ENCODE results near the gene GPN1.
A peak's percentile ranks its signal among the peaks of the same experiment; 100 is the strongest.

- TF ChIP-seq CTCF (IDR thresholded peaks at IDR 0.05) = no peak
- peak; percentile 35 to 74 for TF ChIP-seq POLR2A (IDR thresholded peaks at IDR 0.05)
- TF ChIP-seq EP300 (IDR thresholded peaks at IDR 0.05) = no peak
- peak in 1 of 3 donors; percentile 25 for TF ChIP-seq POLR2AphosphoS5 (IDR thresholded peaks at IDR 0.05)
Measured at GRCh38 chr2:27628767-27629709, at the start of gene GPN1, which contains the start of gene CCDC121.
